NCI-H1105 treated with DMSO at 0.1 percent for 48 hours (cell line): ENCODE results near the gene PDIK1L.

Source experiments
- DNase-seq: peaks from one replicate; lab custom pipeline; 2025; lab: John Stamatoyannopoulos, UW

PDIK1L gene

DNA sequence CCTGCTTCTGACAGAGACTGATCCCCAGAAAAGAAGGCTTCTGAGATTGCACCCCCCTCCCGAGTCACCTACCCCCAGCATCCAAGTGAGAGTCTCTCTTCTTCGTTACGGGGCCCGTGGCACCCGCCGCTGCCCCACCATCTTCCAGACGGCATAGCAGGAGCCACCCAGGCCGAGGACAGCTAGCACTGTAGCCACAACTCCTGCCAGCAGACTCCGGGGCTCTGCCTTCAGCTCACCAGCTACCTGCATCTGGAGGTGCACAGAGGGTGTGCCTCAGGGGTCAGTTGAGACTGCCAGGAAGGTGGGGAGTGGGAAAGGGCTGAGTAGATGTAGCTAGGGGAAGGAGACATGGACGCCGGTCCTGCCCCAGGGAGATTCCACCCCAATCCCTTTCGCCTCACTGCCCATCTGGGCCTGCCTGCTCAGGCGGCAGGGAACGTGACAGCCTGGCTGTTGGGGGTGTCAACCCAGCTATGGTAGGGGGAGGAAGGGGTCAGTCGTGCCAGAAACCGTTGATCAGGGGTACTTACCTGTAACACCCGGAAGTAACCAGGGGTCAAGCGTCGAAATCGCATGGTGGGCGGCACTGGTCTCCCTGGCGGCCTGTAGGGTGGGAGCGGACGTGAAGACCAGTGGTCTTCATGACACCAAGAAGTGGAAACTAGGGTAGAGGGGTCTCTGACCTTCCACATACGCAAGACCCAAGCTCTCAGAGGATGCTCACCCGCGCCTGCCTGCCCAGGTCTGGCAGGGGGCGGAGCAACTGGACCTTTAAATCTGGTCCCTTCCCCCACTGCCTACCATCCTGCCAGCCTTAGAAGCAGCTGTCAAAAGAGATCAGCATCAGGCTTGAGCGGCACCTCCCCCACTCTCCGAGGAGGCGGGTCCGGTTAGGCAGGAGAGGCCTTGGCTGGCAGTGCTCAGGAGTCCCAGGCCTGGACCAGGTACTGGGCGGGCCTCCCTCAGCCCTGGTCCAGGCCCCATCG lies 59.8 kb downstream of the PDIK1L start, which contains the start of gene ZNF593OS:
Gene ZNF593OS (minus strand): TSS at position 749 of the 989 bp plus-strand sequence. CDS start 171 bp downstream, at position 578.
- DNase-seq, result no peak
